HG02642 (cell line): ENCODE data around the gene TRH.
"Not testable (repeated sequence)": the region's sequence is repeated elsewhere in the genome, so short reads cannot be mapped to it uniquely, and the experiment has no call there.

Experiments
- ATAC-seq: cut with Tn5 transposase; IDR thresholded peaks from one replicate; pipeline ENCODE4 v1.9.1; 2021; ENCODE audit warnings: mild to moderate bottlenecking; ENCODE audit not compliant: unreplicated experiment, poor library complexity

Gene TRH

GRCh38 chr3:129962600-129962999 is 11.9 kb upstream of the TRH start:
- ATAC-seq = no peak

GRCh38 chr3:129965937-129966336 is 8.6 kb upstream of the TRH start:
- no peak for ATAC-seq

GRCh38 chr3:129966876-129967275 is 7.6 kb upstream of the TRH start:
- ATAC-seq = no peak

GRCh38 chr3:129967761-129968160 is 6.8 kb upstream of the TRH start:
- ATAC-seq = no peak

GRCh38 chr3:129971351-129972052 is 3.0 kb upstream of the TRH start:
- ATAC-seq = no peak

GRCh38 chr3:129972301-129972700 is 2.2 kb upstream of the TRH start:
- ATAC-seq = no peak

- no peak for ATAC-seq
These were observed 512 bp upstream of the TRH start for GRCh38 chr3:129973853-129974563.

- no peak for ATAC-seq
These were observed 549 bp downstream of the TRH start for GRCh38 chr3:129974833-129975704.

- no peak for ATAC-seq
These were observed 1.2 kb downstream of the TRH start for GRCh38 chr3:129975705-129976048.

- ATAC-seq = no peak
These were observed 1.8 kb downstream of the TRH start for GRCh38 chr3:129976286-129976685.

GRCh38 chr3:129978123-129978522 is 3.6 kb downstream of the TRH start:
- no peak for ATAC-seq

- no peak for ATAC-seq
These were observed 5.4 kb downstream of the TRH start for GRCh38 chr3:129979905-129980304.

GRCh38 chr3:129983561-129983960 is 9.0 kb downstream of the TRH start:
- no peak for ATAC-seq

GRCh38 chr3:129984125-129984524 is 9.6 kb downstream of the TRH start:
- no peak for ATAC-seq

GRCh38 chr3:129985113-129985512 is 10.6 kb downstream of the TRH start:
- no peak for ATAC-seq

GRCh38 chr3:129988429-129988828 is 13.9 kb downstream of the TRH start:
- no peak for ATAC-seq

GRCh38 chr3:129989414-129989813 is 14.9 kb downstream of the TRH start:
- ATAC-seq = no peak

- ATAC-seq = no peak
These were observed 18.3 kb downstream of the TRH start for GRCh38 chr3:129992781-129993180.

- ATAC-seq = no peak
These were observed 20.5 kb downstream of the TRH start for GRCh38 chr3:129994883-129995559.

GRCh38 chr3:129996073-129996472 is 21.6 kb downstream of the TRH start:
- no peak for ATAC-seq

GRCh38 chr3:129999176-129999575 is 24.7 kb downstream of the TRH start:
- ATAC-seq = not testable (repeated sequence)
